Measurements from ENCODE around the gene HSP90B1.
A peak's percentile ranks its signal among the peaks of the same experiment; 100 is the strongest.

The HSP90B1 gene

GRCh38 chr12:103952497-103952896 is 22.3 kb downstream of the HSP90B1 start:
- Histone ChIP-seq H3K4me1 (ENCODE audit: control insufficient read depth, insufficient read depth, low read length) (0 out of 2 replicates have a peak, but pooled peaks cover 2% of the 10 kb centered on the region), H3K36me3 (ENCODE audit: control insufficient read depth in 2 of 2, insufficient read depth in 1 of 2, low read length in 2 of 2) (peaks cover 62 to 75% of the 10 kb centered on the region in 2 experiments), H3K9me3 (ENCODE audit: control insufficient read depth, insufficient read depth, low read depth, low read length) (no peaks in the 10 kb centered on the region), H3K4me3 (ENCODE audit: low read depth, low read length) (no peak overlapping the region), H3K27ac (ENCODE audit: extremely low read depth, low read depth, low read length) (no peak overlapping the region)
- TF ChIP-seq ZNF660 (tag by site-specific recombination; IDR thresholded peaks at IDR 0.05) (no peak), GLI2 (tag by site-specific recombination; IDR thresholded peaks at IDR 0.05; ENCODE audit: borderline replicate concordance, low read depth) (no peak), ZNF658 (tag by site-specific recombination; IDR thresholded peaks at IDR 0.05) (no peak), RBAK (tag by site-specific recombination; IDR thresholded peaks at IDR 0.05) (no peak)
- CTCF ChIA-PET, result no interaction called here
- POLR2A ChIA-PET, result interaction anchor here (1.1 to 3.6 kb wide), 3 partner anchors 13 to 23 kb away, joined by 5 to 16 read pairs (median 13); partner anchors contain the start of genes HSP90B1 and TDG

- TF ChIP-seq HOXC10 (CRISPR knock-in tag; IDR thresholded peaks at IDR 0.05) (0 out of 2 replicates have a peak, but pooled peaks have one; percentile 1), PRDM10 (tag by site-specific recombination; IDR thresholded peaks at IDR 0.05) (0 out of 2 replicates have a peak, but pooled peaks have one; percentile 3), ZIC2 (tag by site-specific recombination; IDR thresholded peaks at IDR 0.05) (no peak), SCRT1 (tag by site-specific recombination; IDR thresholded peaks at IDR 0.05; ENCODE audit: borderline replicate concordance) (peak; percentile 74), ZNF394 (tag by site-specific recombination; IDR thresholded peaks at IDR 0.05; ENCODE audit: borderline replicate concordance) (0 out of 2 replicates have a peak, but pooled peaks have one; percentile 10)
- Histone ChIP-seq H3K4me1 (ENCODE audit: control insufficient read depth, insufficient read depth, low read length) (0 out of 2 replicates have a peak, but pooled peaks cover 2% of the 10 kb centered on the region), H3K36me3 (ENCODE audit: control insufficient read depth in 2 of 2, insufficient read depth in 1 of 2, low read length in 2 of 2) (peaks cover 34 to 40% of the 10 kb centered on the region in 2 experiments), H3K27ac (ENCODE audit: extremely low read depth, low read depth, low read length) (peak overlapping the region; percentile 86; the same call in 1 of the 2 replicates), H3K9me3 (ENCODE audit: control insufficient read depth, insufficient read depth, low read depth, low read length) (no peaks in the 10 kb centered on the region), H3K4me3 (ENCODE audit: low read depth, low read length) (peak overlapping the region; percentile 79)
- CTCF ChIA-PET, result interaction anchor here (0.6 to 1.6 kb wide), 3 partner anchors 11 to 153 kb away, joined by 3 to 4 read pairs (median 3); no protein-coding TSS in a partner anchor
- POLR2A ChIA-PET, result interaction anchor here (0.9 to 3.2 kb wide), 7 partner anchors 10 to 94 kb away, joined by 3 to 80 read pairs (median 3); partner anchors contain the start of genes GLT8D2, HSP90B1 and TDG
These were observed 25.8 kb downstream of the HSP90B1 start for GRCh38 chr12:103955811-103956508.

GRCh38 chr12:103956509-103957027 is 26.4 kb downstream of the HSP90B1 start:
- POLR2A ChIA-PET, result interaction anchor here (0.9 to 3.2 kb wide), 7 partner anchors 10 to 94 kb away, joined by 3 to 80 read pairs (median 3); partner anchors contain the start of genes GLT8D2, HSP90B1 and TDG
- TF ChIP-seq ZNF184 (tag by site-specific recombination; IDR thresholded peaks at IDR 0.05) (no peak), ZNF473 (tag by site-specific recombination; IDR thresholded peaks at IDR 0.05) (no peak), ZNF600 (tag by site-specific recombination; IDR thresholded peaks at IDR 0.05) (no peak), ZNF433 (tag by site-specific recombination; IDR thresholded peaks at IDR 0.05; ENCODE audit: low read depth) (no peak), ZSCAN5A (tag by site-specific recombination; IDR thresholded peaks at IDR 0.05) (no peak), ZNF530 (tag by site-specific recombination; IDR thresholded peaks at IDR 0.05; ENCODE audit: low read depth) (no peak), HOXC10 (CRISPR knock-in tag; IDR thresholded peaks at IDR 0.05) (0 out of 2 replicates have a peak, but pooled peaks have one; percentile 15), ZNF335 (tag by site-specific recombination; conservative IDR thresholded peaks at IDR 0.05) (peak; percentile 51), ZFHX2 (tag by site-specific recombination; conservative IDR thresholded peaks at IDR 0.05) (0 out of 2 replicates have a peak, but pooled peaks have one; percentile 14), GLIS2 (tag by site-specific recombination; IDR thresholded peaks at IDR 0.05) (0 out of 2 replicates have a peak, but pooled peaks have one; percentile 55)
- H3K36me3 ChIP-seq (ENCODE audit: control insufficient read depth in 2 of 2, insufficient read depth in 1 of 2, low read length in 2 of 2), result peaks cover 31 to 34% of the 10 kb centered on the region in 2 experiments
- H3K9me3 ChIP-seq (ENCODE audit: control insufficient read depth, insufficient read depth, low read depth, low read length), result no peaks in the 10 kb centered on the region
- 0 out of 2 replicates have a peak, but pooled peaks cover 2% of the 10 kb centered on the region for H3K4me1 ChIP-seq (ENCODE audit: control insufficient read depth, insufficient read depth, low read length)
- peak overlapping the region; percentile 79 for H3K4me3 ChIP-seq (ENCODE audit: low read depth, low read length)
- CTCF ChIA-PET, result interaction anchor here (0.6 to 1.6 kb wide), 5 partner anchors 11 to 152 kb away, joined by 3 to 6 read pairs (median 3); no protein-coding TSS in a partner anchor
- H3K27ac ChIP-seq (ENCODE audit: extremely low read depth, low read depth, low read length), result peak overlapping the region; percentile 86
